GM21576 (cell line): ENCODE measurements around the gene MUC4.
"Not testable (repeated sequence)": the region's sequence is repeated elsewhere in the genome, so short reads cannot be mapped to it uniquely, and the experiment has no call there.

ENCODE experiments used
- ATAC-seq: cut with Tn5 transposase; IDR thresholded peaks from one replicate; pipeline ENCODE4 v1.9.1; 2021; ENCODE audit warnings: mild to moderate bottlenecking, moderate library complexity; ENCODE audit not compliant: unreplicated experiment

Gene MUC4

GRCh38 chr3:195748661-195749060 lies 63.1 kb downstream of the MUC4 start:
- ATAC-seq, result no peak

- no peak for ATAC-seq
Observed at GRCh38 chr3:195746751-195747150, 65.0 kb downstream of the MUC4 start.

- no peak for ATAC-seq
Observed at GRCh38 chr3:195746346-195746745, 65.4 kb downstream of the MUC4 start.

GRCh38 chr3:195744437-195744836 lies 67.3 kb downstream of the MUC4 start:
- no peak for ATAC-seq

GRCh38 chr3:195739561-195740111 lies 72.1 kb downstream of the MUC4 start:
- no peak for ATAC-seq

GRCh38 chr3:195738274-195739044 lies 73.3 kb downstream of the MUC4 start:
- no peak for ATAC-seq

- ATAC-seq, result not testable (repeated sequence)
Observed at GRCh38 chr3:195737782-195738181, 73.9 kb downstream of the MUC4 start.

GRCh38 chr3:195736866-195737490 lies 74.8 kb downstream of the MUC4 start:
- no peak for ATAC-seq

- ATAC-seq, result no peak
Observed at GRCh38 chr3:195735036-195735695, 76.6 kb downstream of the MUC4 start.

GRCh38 chr3:195732940-195733339 lies 78.8 kb downstream of the MUC4 start:
- no peak for ATAC-seq

GRCh38 chr3:195731356-195731905 lies 80.3 kb downstream of the MUC4 start:
- ATAC-seq, result no peak

- ATAC-seq, result no peak
Observed at GRCh38 chr3:195729476-195730251, 82.1 kb downstream of the MUC4 start.

GRCh38 chr3:195728789-195729188 lies 82.9 kb downstream of the MUC4 start:
- ATAC-seq, result not testable (repeated sequence)

GRCh38 chr3:195727606-195728195 lies 84.0 kb downstream of the MUC4 start:
- no peak for ATAC-seq

- not testable (repeated sequence) for ATAC-seq
Observed at GRCh38 chr3:195725916-195726740, 85.6 kb downstream of the MUC4 start.

GRCh38 chr3:195724363-195724762 lies 87.4 kb downstream of the MUC4 start:
- ATAC-seq, result not testable (repeated sequence)

- ATAC-seq, result not testable (repeated sequence)
Observed at GRCh38 chr3:195722996-195723345, 88.8 kb downstream of the MUC4 start.

- not testable (repeated sequence) for ATAC-seq
Observed at GRCh38 chr3:195722139-195722995, 89.4 kb downstream of the MUC4 start.
